ENCODE measurements around the gene BAG1. TPM values are rescaled to one million over a fixed set of nuclear protein-coding genes. Genes with fewer than 3 reads are reported as not detected.
A peak's percentile ranks its signal among the peaks of the same experiment; 100 is the strongest.

Gene BAG1
- total and polyA plus RNA-seq, 2 donors: 46.8 to 142 TPM

GRCh38 chr9:33290247-33291030 lies 25.9 kb upstream of the BAG1 start, which contains the start of gene NFX1:
TSS of gene NFX1 (plus strand) at chr9:33290516. CDS start at chr9:33290573, 57 bp downstream.
- Histone ChIP-seq H3K27ac (ENCODE audit: low read depth) (peak within 1 kb of the TSS; percentile 97), H3K4me1 (ENCODE audit: insufficient read depth) (no peaks in the 10 kb centered on the region), H3K36me3 (ENCODE audit: insufficient read depth) (peaks cover 1% of the 10 kb centered on the region), H3K4me3 (ENCODE audit: low read depth, low read length) (peak within 1 kb of the TSS; percentile 60)
- peak; percentile 92 for DNase-seq (ENCODE audit: extremely low spot score)
- WGBS: under 1% methylated on average over 63 of the region's 63 CpGs

GRCh38 chr9:33289936-33290246 lies 25.4 kb upstream of the BAG1 start:
- Histone ChIP-seq H3K4me1 (ENCODE audit: insufficient read depth) (no peaks in the 10 kb centered on the region), H3K36me3 (ENCODE audit: insufficient read depth) (no peaks in the 10 kb centered on the region)

GRCh38 chr9:33289496-33289895 lies 25.0 kb upstream of the BAG1 start:
- WGBS: 12% methylated on average over 12 of the region's 12 CpGs
- no peak for DNase-seq (ENCODE audit: extremely low spot score)
- Histone ChIP-seq H3K36me3 (ENCODE audit: insufficient read depth) (peaks cover under 1% of the 10 kb centered on the region), H3K27ac (ENCODE audit: low read depth) (peak overlapping the region; percentile 97), H3K4me3 (ENCODE audit: low read depth, low read length) (peak overlapping the region; percentile 42), H3K4me1 (ENCODE audit: insufficient read depth) (no peaks in the 10 kb centered on the region)

More at GRCh38 chr9:33289936-33290246, 25.4 kb upstream of the BAG1 start:
- Histone ChIP-seq H3K4me3 (ENCODE audit: low read depth, low read length) (peak overlapping the region; percentile 42), H3K27ac (ENCODE audit: low read depth) (peak overlapping the region; percentile 97)
- DNase-seq (ENCODE audit: extremely low spot score): no peak
- whole genome bisulfite sequencing: under 1% methylated on average over 14 of the region's 14 CpGs

- Histone ChIP-seq H3K4me3 (ENCODE audit: low read depth, low read length) (no peak overlapping the region), H3K36me3 (ENCODE audit: insufficient read depth) (peaks cover 2% of the 10 kb centered on the region), H3K27ac (ENCODE audit: low read depth) (peak overlapping the region; percentile 97), H3K4me1 (ENCODE audit: insufficient read depth) (no peaks in the 10 kb centered on the region)
- DNase-seq (ENCODE audit: extremely low spot score): no peak
- 81% methylated on average over 14 of the region's 14 CpGs for WGBS
Measured at GRCh38 chr9:33288828-33289483, 24.4 kb upstream of the BAG1 start.

GRCh38 chr9:33288235-33288634 lies 23.7 kb upstream of the BAG1 start:
- 77% methylated on average over 4 of the region's 4 CpGs for WGBS
- H3K4me1 ChIP-seq (ENCODE audit: insufficient read depth): no peaks in the 10 kb centered on the region
- DNase-seq (ENCODE audit: extremely low spot score): no peak
- H3K4me3 ChIP-seq (ENCODE audit: low read depth, low read length): no peak overlapping the region
- no peak overlapping the region for H3K27ac ChIP-seq (ENCODE audit: low read depth)
- H3K36me3 ChIP-seq (ENCODE audit: insufficient read depth): peaks cover 2% of the 10 kb centered on the region

GRCh38 chr9:33287087-33287490 lies 22.6 kb upstream of the BAG1 start:
- H3K4me3 ChIP-seq (ENCODE audit: low read depth, low read length): no peak overlapping the region
- 52% methylated on average over 4 of the region's 4 CpGs for WGBS
- no peak overlapping the region for H3K27ac ChIP-seq (ENCODE audit: low read depth)
- peaks cover 2% of the 10 kb centered on the region for H3K36me3 ChIP-seq (ENCODE audit: insufficient read depth)
- H3K4me1 ChIP-seq (ENCODE audit: insufficient read depth): no peaks in the 10 kb centered on the region
- no peak for DNase-seq (ENCODE audit: extremely low spot score)

- no peaks in the 10 kb centered on the region for H3K4me1 ChIP-seq (ENCODE audit: insufficient read depth)
- DNase-seq (ENCODE audit: extremely low spot score): no peak
- no peak overlapping the region for H3K27ac ChIP-seq (ENCODE audit: low read depth)
- peaks cover 5% of the 10 kb centered on the region for H3K36me3 ChIP-seq (ENCODE audit: insufficient read depth)
- 83% methylated on average over 5 of the region's 5 CpGs for WGBS
- no peak overlapping the region for H3K4me3 ChIP-seq (ENCODE audit: low read depth, low read length)
Measured at GRCh38 chr9:33285502-33285901, 21.0 kb upstream of the BAG1 start.

- H3K27ac ChIP-seq (ENCODE audit: low read depth): no peak overlapping the region
- DNase-seq (ENCODE audit: extremely low spot score): no peak
- H3K4me1 ChIP-seq (ENCODE audit: insufficient read depth): no peaks in the 10 kb centered on the region
- 97% methylated on average over 4 of the region's 4 CpGs for WGBS
- peaks cover 18% of the 10 kb centered on the region for H3K36me3 ChIP-seq (ENCODE audit: insufficient read depth)
- no peak overlapping the region for H3K4me3 ChIP-seq (ENCODE audit: low read depth, low read length)
Measured at GRCh38 chr9:33277484-33277883, 13.0 kb upstream of the BAG1 start.

- no peak overlapping the region for H3K4me3 ChIP-seq (ENCODE audit: low read depth, low read length)
- peaks cover 10% of the 10 kb centered on the region for H3K36me3 ChIP-seq (ENCODE audit: insufficient read depth)
- no peak for DNase-seq (ENCODE audit: extremely low spot score)
- H3K4me1 ChIP-seq (ENCODE audit: insufficient read depth): no peaks in the 10 kb centered on the region
- WGBS: 73% methylated on average over 2 of the region's 2 CpGs
- no peak overlapping the region for H3K27ac ChIP-seq (ENCODE audit: low read depth)
Measured at GRCh38 chr9:33273972-33274328, 9.4 kb upstream of the BAG1 start.

- H3K4me3 ChIP-seq (ENCODE audit: low read depth, low read length): no peak overlapping the region
Measured at GRCh38 chr9:33273266-33273971, 8.9 kb upstream of the BAG1 start.

GRCh38 chr9:33272061-33272460 lies 7.6 kb upstream of the BAG1 start:
- no peak overlapping the region for H3K4me3 ChIP-seq (ENCODE audit: low read depth, low read length)
- no peaks in the 10 kb centered on the region for H3K36me3 ChIP-seq (ENCODE audit: insufficient read depth)
- no peak for DNase-seq (ENCODE audit: extremely low spot score)
- WGBS: 96% methylated on average over 1 of the region's 1 CpG
- H3K27ac ChIP-seq (ENCODE audit: low read depth): no peak overlapping the region
- H3K4me1 ChIP-seq (ENCODE audit: insufficient read depth): no peaks in the 10 kb centered on the region

More at GRCh38 chr9:33273266-33273971, 8.9 kb upstream of the BAG1 start:
- H3K27ac ChIP-seq (ENCODE audit: low read depth): no peak overlapping the region
- no peak for DNase-seq (ENCODE audit: extremely low spot score)
- WGBS: 82% methylated on average over 3 of the region's 3 CpGs
- H3K36me3 ChIP-seq (ENCODE audit: insufficient read depth): peaks cover 10% of the 10 kb centered on the region
- no peaks in the 10 kb centered on the region for H3K4me1 ChIP-seq (ENCODE audit: insufficient read depth)

- no peaks in the 10 kb centered on the region for H3K36me3 ChIP-seq (ENCODE audit: insufficient read depth)
- no peaks in the 10 kb centered on the region for H3K4me1 ChIP-seq (ENCODE audit: insufficient read depth)
- 93% methylated on average over 3 of the region's 3 CpGs for WGBS
- H3K4me3 ChIP-seq (ENCODE audit: low read depth, low read length): no peak overlapping the region
- DNase-seq (ENCODE audit: extremely low spot score): no peak
- H3K27ac ChIP-seq (ENCODE audit: low read depth): no peak overlapping the region
Measured at GRCh38 chr9:33270146-33270545, 5.6 kb upstream of the BAG1 start.

GRCh38 chr9:33267151-33267767 lies 2.8 kb upstream of the BAG1 start:
- no peak for DNase-seq (ENCODE audit: extremely low spot score)
- H3K4me3 ChIP-seq (ENCODE audit: low read depth, low read length): no peak overlapping the region
- no peaks in the 10 kb centered on the region for H3K4me1 ChIP-seq (ENCODE audit: insufficient read depth)
- H3K27ac ChIP-seq (ENCODE audit: low read depth): no peak overlapping the region
- H3K36me3 ChIP-seq (ENCODE audit: insufficient read depth): no peaks in the 10 kb centered on the region
